GM12892 (cell line): ENCODE results near the gene SCN2B.

Experiments used
- POLR2A ChIP-seq: IDR thresholded peaks from 2 replicates; pipeline ENCODE4 v1.6.1; 2011; ENCODE audit warnings: low read depth, low read length, control low read depth
- POLR2AphosphoS5 ChIP-seq: IDR thresholded peaks from 2 replicates; pipeline ENCODE4 v1.6.1; 2011; ENCODE audit warnings: low read depth, low read length, control low read depth
- TAF1 ChIP-seq: IDR thresholded peaks from 2 replicates; pipeline ENCODE4 v1.6.1; 2011; ENCODE audit warnings: low read depth, mild to moderate bottlenecking, control low read depth, low read length, borderline replicate concordance

DNA sequence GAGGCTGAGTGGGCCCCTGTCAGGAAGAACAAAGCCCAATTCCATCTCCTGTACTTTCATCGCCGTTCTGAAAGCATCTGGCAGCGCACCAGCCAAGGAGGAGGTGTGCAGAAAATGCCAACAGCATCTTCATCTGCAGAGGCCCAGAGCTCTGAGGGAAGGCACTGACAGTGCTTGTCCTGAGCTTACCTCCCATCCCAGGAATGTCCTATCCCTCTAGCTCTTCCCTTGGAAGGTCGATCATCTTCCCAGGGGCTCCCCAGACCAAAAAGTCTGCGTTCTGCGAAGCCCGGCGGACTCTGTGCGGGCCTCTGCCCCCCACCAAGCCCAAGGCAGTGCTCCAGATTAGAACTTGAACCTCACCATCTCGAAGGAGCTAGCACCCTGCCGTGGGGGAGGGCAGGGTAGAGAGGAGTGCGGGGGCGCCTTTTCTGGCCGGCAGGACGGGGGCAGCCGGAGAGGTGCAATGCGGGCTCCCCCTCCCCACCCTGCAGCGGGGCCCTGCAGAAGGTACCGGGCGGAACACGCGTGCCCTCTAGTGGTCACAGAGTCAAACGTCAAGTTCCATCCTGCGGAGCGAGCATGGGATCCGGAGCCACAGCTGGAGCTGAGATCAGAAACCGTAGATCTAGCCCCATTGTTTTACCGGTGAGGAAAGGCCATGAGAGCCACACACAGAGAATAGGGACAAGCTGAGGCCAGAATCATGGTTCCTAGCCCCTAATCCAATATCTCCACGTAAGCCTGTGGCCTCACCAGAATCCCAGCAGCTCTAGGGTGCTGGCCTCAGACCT lies 5.0 kb downstream of the SCN2B start:
- TF ChIP-seq POLR2A (no peak), POLR2AphosphoS5 (no peak), TAF1 (no peak)
